Activated naive CD8-positive, alpha-beta T cell treated with anti-CD3 and anti-CD28 coated beads, Interleukin-2, amount 50 U/mL, for 24 hours (primary cell): ENCODE results near the gene GNL1.
A peak's percentile ranks its signal among the peaks of the same experiment; 100 is the strongest.
"Not testable (repeated sequence)": the region's sequence is repeated elsewhere in the genome, so short reads cannot be mapped to it uniquely, and the experiment has no call there.

Experiments
- ATAC-seq: fragments of 150-1000 bp; cut with Tn5 transposase; one replicate; pipeline ENCODE4 v1.10.0; 2021
- DNase-seq: peaks from one replicate; pipeline ENCODE4 v3.0.0; 2021
- H3K27ac Mint-ChIP-seq: one replicate; pipeline ENCODE4 v1.8.0; 2021; ENCODE audit warnings: mild to moderate bottlenecking, mixed read lengths
- H3K27me3 Mint-ChIP-seq: one replicate; pipeline ENCODE4 v1.8.0; 2021; ENCODE audit warnings: mixed read lengths
- H3K36me3 Mint-ChIP-seq: one replicate; pipeline ENCODE4 v1.8.0; 2021; ENCODE audit warnings: low read depth, mixed read lengths
- H3K4me1 Mint-ChIP-seq: one replicate; pipeline ENCODE4 v1.8.0; 2021; ENCODE audit warnings: mixed read lengths
- H3K4me3 Mint-ChIP-seq: one replicate; pipeline ENCODE4 v1.8.0; 2021; ENCODE audit warnings: mild to moderate bottlenecking, moderate library complexity, mixed read lengths
- H3K9me3 Mint-ChIP-seq: one replicate; pipeline ENCODE4 v1.8.0; 2021; ENCODE audit warnings: mixed read lengths

Gene GNL1

DNA sequence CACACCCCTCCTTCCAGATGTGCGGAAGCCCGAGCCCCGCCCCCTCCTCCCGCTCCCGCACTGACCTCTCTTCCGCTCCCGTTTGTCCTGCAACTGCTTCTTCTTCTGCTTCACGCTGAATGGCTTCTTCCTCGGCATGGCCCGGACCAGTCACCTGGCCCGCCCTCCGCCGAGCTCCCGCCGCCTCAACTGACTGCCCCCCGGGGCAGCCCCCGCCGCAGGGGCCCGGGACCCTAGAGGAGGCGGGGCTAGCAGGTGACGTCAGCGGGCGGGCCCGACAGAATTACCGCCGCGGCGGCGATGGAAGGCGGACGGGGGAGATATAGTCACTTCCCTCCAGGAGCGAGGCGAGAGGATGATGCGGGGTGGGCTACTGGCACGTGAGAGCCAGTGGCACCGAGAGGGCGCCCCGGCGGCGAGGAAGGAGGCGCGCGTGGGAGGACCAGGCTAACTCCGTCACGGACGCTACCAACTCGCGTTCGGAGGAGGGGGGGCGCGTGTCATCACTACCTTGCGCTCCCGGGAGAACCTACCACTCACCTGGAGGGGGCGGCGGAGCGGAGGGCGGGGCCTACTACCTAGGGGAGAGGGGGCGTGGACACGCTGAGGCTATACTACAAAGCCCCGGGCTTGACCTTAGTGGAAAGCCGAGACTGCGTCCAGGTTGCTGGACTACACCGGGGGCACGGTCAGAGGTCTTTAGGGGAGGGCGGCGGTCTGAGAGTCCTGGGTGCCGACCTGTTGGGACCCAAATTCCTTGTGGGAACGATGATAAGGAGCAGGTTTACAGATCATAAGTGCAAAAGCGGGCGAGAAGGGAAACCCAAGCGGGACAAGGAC, at the start of gene GNL1:
GNL1 (minus strand) TSS at position 424 of the 840 bp plus-strand sequence; CDS start at position 138, 286 bp downstream.
- H3K36me3 Mint-ChIP-seq, result peaks cover 64% of the 10 kb centered on the region
- DNase-seq, result peak; percentile 99
- peak; percentile 86 for ATAC-seq

DNA sequence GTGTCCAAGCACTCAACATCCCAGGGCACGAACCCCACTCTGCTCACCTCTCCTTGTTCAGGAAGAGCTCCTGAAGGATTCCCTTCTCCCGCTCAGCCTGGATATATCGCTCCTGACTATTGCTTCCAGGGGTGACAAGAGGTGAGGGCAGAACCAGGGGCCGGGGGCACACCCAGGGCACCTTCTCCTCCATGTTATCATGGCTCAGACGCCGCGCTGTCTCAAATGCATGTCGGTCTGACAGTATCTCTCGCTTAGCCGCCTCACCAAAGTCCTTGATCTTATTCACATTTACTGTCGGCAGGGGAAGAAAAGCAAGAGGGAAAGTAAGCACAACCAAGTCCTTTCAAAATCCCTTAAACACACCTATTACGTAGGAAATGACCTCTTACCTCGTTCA, 47.7 kb upstream of the GNL1 start:
- Mint-ChIP-seq H3K27me3 (no peaks in the 10 kb centered on the region), H3K27ac (no peak overlapping the region), H3K36me3 (peaks cover 79% of the 10 kb centered on the region)

More for the DNA sequence above, at the start of gene GNL1:
- Mint-ChIP-seq H3K27me3 (no peaks in the 10 kb centered on the region), H3K4me3 (peak within 1 kb of the TSS; percentile 100), H3K9me3 (no peaks in the 10 kb centered on the region), H3K27ac (peak within 1 kb of the TSS; percentile 100), H3K4me1 (peaks cover 51% of the 10 kb centered on the region)

GRCh38 chr6:30601815-30602641, 45.7 kb upstream of the GNL1 start:
- ATAC-seq (no peak), DNase-seq (no peak)
- peaks cover 20% of the 10 kb centered on the region for H3K4me1 Mint-ChIP-seq
- no peak overlapping the region for H3K4me3 Mint-ChIP-seq
- peaks cover 66% of the 10 kb centered on the region for H3K36me3 Mint-ChIP-seq
- H3K27ac Mint-ChIP-seq, result peak overlapping the region; percentile 65
- no peaks in the 10 kb centered on the region for H3K9me3 Mint-ChIP-seq
- no peaks in the 10 kb centered on the region for H3K27me3 Mint-ChIP-seq

More for the DNA sequence above, 47.7 kb upstream of the GNL1 start:
- H3K9me3 Mint-ChIP-seq, result no peaks in the 10 kb centered on the region
- peaks cover 28% of the 10 kb centered on the region for H3K4me1 Mint-ChIP-seq
- no peak for DNase-seq
- no peak for ATAC-seq
- no peak overlapping the region for H3K4me3 Mint-ChIP-seq

DNA sequence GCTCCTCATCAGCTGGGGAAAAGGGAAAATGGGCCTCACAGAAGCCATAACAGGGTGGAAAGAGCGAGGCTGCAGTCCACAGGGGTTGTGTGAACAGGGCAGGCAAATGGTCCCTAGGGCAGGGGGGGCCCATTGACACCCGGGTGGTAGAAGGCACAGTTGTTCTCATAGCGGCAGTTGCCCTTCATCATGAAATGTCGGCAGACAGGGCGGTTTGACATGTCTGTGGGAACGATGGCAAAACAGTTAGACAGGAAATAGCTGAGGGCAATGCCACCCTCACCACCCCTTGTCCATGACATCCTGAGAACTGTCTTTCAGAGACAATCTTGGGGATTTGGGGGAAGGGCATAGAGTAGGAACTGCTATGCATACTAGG, 45.1 kb upstream of the GNL1 start:
- peaks cover 62% of the 10 kb centered on the region for H3K36me3 Mint-ChIP-seq
- H3K4me3 Mint-ChIP-seq, result no peak overlapping the region

GRCh38 chr6:30600451-30600961, 44.2 kb upstream of the GNL1 start:
- no peaks in the 10 kb centered on the region for H3K9me3 Mint-ChIP-seq
- H3K4me1 Mint-ChIP-seq, result peaks cover 17% of the 10 kb centered on the region
- H3K36me3 Mint-ChIP-seq, result peaks cover 55% of the 10 kb centered on the region
- DNase-seq, result no peak
- no peak for ATAC-seq
- H3K4me3 Mint-ChIP-seq, result no peak overlapping the region
- no peaks in the 10 kb centered on the region for H3K27me3 Mint-ChIP-seq
- no peak overlapping the region for H3K27ac Mint-ChIP-seq

More for the DNA sequence above, 45.1 kb upstream of the GNL1 start:
- Mint-ChIP-seq H3K9me3 (no peaks in the 10 kb centered on the region), H3K4me1 (peaks cover 19% of the 10 kb centered on the region), H3K27me3 (no peaks in the 10 kb centered on the region), H3K27ac (peak overlapping the region; percentile 65)
- DNase-seq, result no peak
- ATAC-seq, result no peak

DNA sequence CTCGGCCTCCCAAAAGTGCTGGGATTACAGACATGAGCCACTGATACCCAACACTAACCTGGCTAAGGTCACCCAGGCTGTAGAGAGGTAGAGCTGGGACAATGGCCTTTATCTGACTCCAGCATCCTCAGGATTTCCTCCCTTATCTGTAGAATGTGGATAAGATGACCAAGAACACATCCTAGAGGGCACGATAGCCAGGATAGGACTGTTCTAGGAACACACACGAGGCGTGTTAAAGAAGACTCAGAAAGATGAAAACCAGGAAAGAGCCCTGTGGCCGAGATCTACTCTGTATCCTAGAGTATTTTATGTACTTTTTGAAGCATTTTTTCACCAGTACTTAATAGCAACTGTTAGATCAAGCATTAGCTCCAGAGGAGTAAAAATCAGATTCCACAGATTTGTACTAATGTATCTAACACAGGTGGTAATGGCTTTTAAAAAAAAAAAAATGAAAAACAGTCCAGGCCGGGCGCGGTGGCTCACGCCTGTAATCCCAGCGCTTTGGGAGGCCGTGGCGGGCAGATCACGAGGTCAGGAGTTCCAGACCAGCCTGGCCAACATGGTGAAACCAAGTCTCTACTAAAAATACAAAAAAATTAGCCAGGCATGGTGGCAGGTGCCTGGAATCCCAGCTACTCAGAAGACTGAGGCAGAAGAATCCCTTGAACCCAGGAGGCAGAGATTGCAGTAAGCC, 43.5 kb upstream of the GNL1 start:
- no peak overlapping the region for H3K27ac Mint-ChIP-seq
- peaks cover 17% of the 10 kb centered on the region for H3K4me1 Mint-ChIP-seq
- no peaks in the 10 kb centered on the region for H3K9me3 Mint-ChIP-seq
- ATAC-seq, result no peak
- peaks cover 50% of the 10 kb centered on the region for H3K36me3 Mint-ChIP-seq
- DNase-seq, result no peak
- H3K27me3 Mint-ChIP-seq, result no peaks in the 10 kb centered on the region
- no peak overlapping the region for H3K4me3 Mint-ChIP-seq

- Mint-ChIP-seq H3K27ac (no peak overlapping the region), H3K27me3 (no peaks in the 10 kb centered on the region), H3K36me3 (peaks cover 45% of the 10 kb centered on the region), H3K9me3 (no peaks in the 10 kb centered on the region), H3K4me3 (no peak overlapping the region), H3K4me1 (peaks cover 17% of the 10 kb centered on the region)
- ATAC-seq (no peak), DNase-seq (no peak)
These were observed 42.8 kb upstream of the GNL1 start for GRCh38 chr6:30598912-30599624.

GRCh38 chr6:30597315-30598144, 41.2 kb upstream of the GNL1 start:
- H3K27me3 Mint-ChIP-seq, H3K4me3 Mint-ChIP-seq, H3K9me3 Mint-ChIP-seq: not testable (repeated sequence)
- ATAC-seq (peak; percentile 85), DNase-seq (peak; percentile 83)
- Mint-ChIP-seq H3K36me3 (peaks cover 38% of the 10 kb centered on the region), H3K27ac (peak overlapping the region; percentile 2), H3K4me1 (peaks cover 11% of the 10 kb centered on the region)

GRCh38 chr6:30592287-30592686, 36.0 kb upstream of the GNL1 start:
- no peaks in the 10 kb centered on the region for H3K27me3 Mint-ChIP-seq
- ATAC-seq (no peak), DNase-seq (no peak)
- H3K9me3 Mint-ChIP-seq, result no peaks in the 10 kb centered on the region
- peaks cover 53% of the 10 kb centered on the region for H3K36me3 Mint-ChIP-seq
- peak overlapping the region; percentile 34 for H3K27ac Mint-ChIP-seq
- no peak overlapping the region for H3K4me3 Mint-ChIP-seq
- H3K4me1 Mint-ChIP-seq, result peaks cover 6% of the 10 kb centered on the region

GRCh38 chr6:30591008-30591407, 34.7 kb upstream of the GNL1 start:
- Mint-ChIP-seq H3K4me1 (peaks cover 2% of the 10 kb centered on the region), H3K27ac (peak overlapping the region; percentile 28)
- no peak for ATAC-seq

DNA sequence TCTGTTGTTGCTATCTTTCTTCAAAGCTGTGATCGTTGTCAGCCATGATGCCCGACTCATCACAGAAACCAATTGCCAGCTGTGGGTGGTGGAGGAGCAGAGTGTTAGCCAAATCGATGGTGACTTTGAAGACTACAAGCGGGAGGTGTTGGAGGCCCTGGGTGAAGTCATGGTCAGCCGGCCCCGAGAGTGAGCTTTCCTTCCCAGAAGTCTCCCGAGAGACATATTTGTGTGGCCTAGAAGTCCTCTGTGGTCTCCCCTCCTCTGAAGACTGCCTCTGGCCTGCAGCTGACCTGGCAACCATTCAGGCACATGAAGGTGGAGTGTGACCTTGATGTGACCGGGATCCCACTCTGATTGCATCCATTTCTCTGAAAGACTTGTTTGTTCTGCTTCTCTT, 34.2 kb upstream of the GNL1 start:
- Mint-ChIP-seq H3K4me1 (peaks cover 2% of the 10 kb centered on the region), H3K4me3 (no peak overlapping the region), H3K36me3 (peaks cover 59% of the 10 kb centered on the region), H3K9me3 (no peaks in the 10 kb centered on the region), H3K27ac (peak overlapping the region; percentile 28), H3K27me3 (no peaks in the 10 kb centered on the region)
- ATAC-seq (no peak), DNase-seq (no peak)

More at GRCh38 chr6:30591008-30591407, 34.7 kb upstream of the GNL1 start:
- peaks cover 58% of the 10 kb centered on the region for H3K36me3 Mint-ChIP-seq
- H3K27me3 Mint-ChIP-seq, result no peaks in the 10 kb centered on the region
- no peaks in the 10 kb centered on the region for H3K9me3 Mint-ChIP-seq
- H3K4me3 Mint-ChIP-seq, result no peak overlapping the region
- DNase-seq, result no peak

DNA sequence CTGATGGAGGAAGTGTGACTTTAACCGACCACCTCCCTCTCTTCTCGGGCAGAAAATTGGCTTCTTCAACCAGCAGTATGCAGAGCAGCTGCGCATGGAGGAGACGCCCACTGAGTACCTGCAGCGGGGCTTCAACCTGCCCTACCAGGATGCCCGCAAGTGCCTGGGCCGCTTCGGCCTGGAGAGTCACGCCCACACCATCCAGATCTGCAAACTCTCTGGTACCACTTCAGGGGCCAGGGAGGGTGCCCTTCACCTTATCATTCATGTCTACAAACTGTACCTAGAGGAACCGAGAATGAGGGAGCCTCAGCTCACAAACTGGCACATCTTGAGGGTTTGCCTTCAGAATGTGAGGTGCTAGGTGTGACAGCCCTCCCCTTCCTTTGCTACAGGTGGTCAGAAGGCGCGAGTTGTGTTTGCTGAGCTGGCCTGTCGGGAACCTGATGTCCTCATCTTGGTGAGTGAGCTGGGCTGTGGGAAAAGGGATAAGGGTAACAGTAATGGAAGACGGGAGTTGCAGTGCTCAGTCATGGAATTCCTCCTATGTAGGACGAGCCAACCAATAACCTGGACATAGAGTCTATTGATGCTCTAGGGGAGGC, 33.6 kb upstream of the GNL1 start:
- H3K4me1 Mint-ChIP-seq, result peaks cover 2% of the 10 kb centered on the region
- DNase-seq (no peak), ATAC-seq (no peak)
- H3K27ac Mint-ChIP-seq, result no peak overlapping the region
- H3K27me3 Mint-ChIP-seq, result no peaks in the 10 kb centered on the region
- H3K9me3 Mint-ChIP-seq, result no peaks in the 10 kb centered on the region
- H3K4me3 Mint-ChIP-seq, result no peak overlapping the region
- peaks cover 62% of the 10 kb centered on the region for H3K36me3 Mint-ChIP-seq

DNA sequence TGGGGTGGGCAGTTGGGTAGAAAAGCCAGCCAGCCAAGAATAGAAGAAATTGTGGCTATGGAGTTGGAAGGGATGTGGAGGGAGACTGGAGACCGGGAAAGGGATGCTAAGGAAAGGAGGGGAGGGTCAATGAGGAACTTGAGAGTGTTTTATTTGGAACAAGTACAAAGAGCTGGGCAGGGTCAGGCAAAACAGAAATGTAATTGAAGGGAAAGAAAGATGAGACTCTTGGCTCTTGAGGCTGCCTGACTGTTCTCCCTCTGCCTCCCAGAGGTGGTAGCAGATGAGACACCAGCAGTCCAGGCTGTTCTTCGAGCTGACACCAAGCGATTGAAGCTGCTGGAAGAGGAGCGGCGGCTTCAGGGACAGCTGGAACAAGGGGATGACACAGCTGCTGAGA, 27.6 kb upstream of the GNL1 start:
- H3K27ac Mint-ChIP-seq, result no peak overlapping the region
- no peaks in the 10 kb centered on the region for H3K9me3 Mint-ChIP-seq
- H3K36me3 Mint-ChIP-seq, result peaks cover 72% of the 10 kb centered on the region
- ATAC-seq (no peak), DNase-seq (no peak)
- H3K4me3 Mint-ChIP-seq, result no peak overlapping the region
- H3K4me1 Mint-ChIP-seq, result peaks cover 1% of the 10 kb centered on the region
- no peaks in the 10 kb centered on the region for H3K27me3 Mint-ChIP-seq
